Measurements from ENCODE around the gene OPRL1.
A peak's percentile ranks its signal among the peaks of the same experiment; 100 is the strongest.

DNA sequence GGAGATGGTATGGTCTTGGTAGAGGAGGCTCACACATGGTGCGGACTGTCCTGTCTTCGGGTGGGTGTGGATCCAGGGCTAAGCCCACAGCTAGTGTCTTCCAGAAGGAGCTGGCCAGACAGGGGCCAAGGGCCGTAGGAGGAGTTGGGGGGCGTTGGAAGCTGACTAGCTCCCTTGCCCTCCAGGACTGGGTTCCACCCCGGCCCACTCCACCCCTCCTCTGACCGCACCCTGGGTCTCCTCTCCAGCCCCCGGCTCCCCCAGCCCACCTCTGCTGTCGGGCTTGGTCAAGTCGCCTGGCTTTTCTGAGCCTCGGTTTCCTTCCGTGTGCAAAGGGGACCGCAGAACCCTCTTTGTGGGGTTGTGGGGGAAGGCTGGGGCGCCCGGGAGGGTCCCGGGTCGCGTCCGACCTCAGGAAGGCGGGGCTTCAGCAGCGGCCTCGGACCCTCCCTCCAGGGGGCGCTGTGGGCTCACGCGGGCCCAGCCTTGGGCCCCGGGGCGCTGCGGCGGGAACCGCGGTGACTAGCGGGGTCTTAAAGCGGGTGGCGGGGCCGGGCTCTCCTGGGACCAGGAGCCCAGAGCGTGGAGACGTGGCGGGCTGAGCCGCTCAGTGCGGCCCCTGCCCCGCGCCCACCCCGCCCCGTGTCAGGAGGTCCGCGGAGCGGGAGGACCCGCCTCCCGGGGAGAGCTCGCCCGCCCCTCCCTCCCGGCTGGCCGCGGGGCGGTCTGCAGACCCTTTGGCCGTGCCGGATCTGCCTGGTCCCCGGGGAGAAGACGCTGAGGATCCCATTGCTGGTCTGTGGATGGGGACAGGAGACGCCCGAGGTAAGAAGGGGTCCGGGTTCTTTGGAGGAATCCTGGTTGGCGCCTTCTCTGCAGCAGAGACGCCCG is 22.1 kb downstream of the OPRL1 start:
- TF ChIP-seq EP300 (IDR thresholded peaks at IDR 0.05; ENCODE audit: borderline replicate concordance in 1 of 2, low read depth in 1 of 2, low read length in 1 of 2) = no peak
- TF ChIP-seq, protein P1, sequence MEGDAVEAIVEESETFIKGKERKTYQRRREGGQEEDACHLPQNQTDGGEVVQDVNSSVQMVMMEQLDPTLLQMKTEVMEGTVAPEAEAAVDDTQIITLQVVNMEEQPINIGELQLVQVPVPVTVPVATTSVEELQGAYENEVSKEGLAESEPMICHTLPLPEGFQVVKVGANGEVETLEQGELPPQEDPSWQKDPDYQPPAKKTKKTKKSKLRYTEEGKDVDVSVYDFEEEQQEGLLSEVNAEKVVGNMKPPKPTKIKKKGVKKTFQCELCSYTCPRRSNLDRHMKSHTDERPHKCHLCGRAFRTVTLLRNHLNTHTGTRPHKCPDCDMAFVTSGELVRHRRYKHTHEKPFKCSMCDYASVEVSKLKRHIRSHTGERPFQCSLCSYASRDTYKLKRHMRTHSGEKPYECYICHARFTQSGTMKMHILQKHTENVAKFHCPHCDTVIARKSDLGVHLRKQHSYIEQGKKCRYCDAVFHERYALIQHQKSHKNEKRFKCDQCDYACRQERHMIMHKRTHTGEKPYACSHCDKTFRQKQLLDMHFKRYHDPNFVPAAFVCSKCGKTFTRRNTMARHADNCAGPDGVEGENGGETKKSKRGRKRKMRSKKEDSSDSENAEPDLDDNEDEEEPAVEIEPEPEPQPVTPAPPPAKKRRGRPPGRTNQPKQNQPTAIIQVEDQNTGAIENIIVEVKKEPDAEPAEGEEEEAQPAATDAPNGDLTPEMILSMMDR (IDR thresholded peaks at IDR 0.05) = peak; percentile 61
- TF ChIP-seq, protein P2, sequence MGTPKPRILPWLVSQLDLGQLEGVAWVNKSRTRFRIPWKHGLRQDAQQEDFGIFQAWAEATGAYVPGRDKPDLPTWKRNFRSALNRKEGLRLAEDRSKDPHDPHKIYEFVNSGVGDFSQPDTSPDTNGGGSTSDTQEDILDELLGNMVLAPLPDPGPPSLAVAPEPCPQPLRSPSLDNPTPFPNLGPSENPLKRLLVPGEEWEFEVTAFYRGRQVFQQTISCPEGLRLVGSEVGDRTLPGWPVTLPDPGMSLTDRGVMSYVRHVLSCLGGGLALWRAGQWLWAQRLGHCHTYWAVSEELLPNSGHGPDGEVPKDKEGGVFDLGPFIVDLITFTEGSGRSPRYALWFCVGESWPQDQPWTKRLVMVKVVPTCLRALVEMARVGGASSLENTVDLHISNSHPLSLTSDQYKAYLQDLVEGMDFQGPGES (IDR thresholded peaks at IDR 0.05; ENCODE audit: low read depth, low read length) = no peak
- peak; percentile 51 for TF ChIP-seq RAD21 (IDR thresholded peaks at IDR 0.05; ENCODE audit: low read length)
